Activated naive CD4-positive, alpha-beta T cell treated with anti-CD3 and anti-CD28 coated beads, Interleukin-2, amount 50 U/mL, for 72 hours (primary cell): ENCODE data around the gene PCDHGA6. TPM values are rescaled to one million over a fixed set of nuclear protein-coding genes. Genes with fewer than 3 reads are reported as not detected.
"Not testable (repeated sequence)": the region's sequence is repeated elsewhere in the genome, so short reads cannot be mapped to it uniquely, and the experiment has no call there.

Experiments used
- ATAC-seq, 2 donors: fragments of 150-1000 bp; cut with Tn5 transposase; 2 replicates each; pipeline ENCODE4 v1.10.0; 2021; ENCODE audit warnings: mild to moderate bottlenecking in 2 of 2, moderate library complexity in 2 of 2
- DNase-seq, 2 donors: peaks; one replicate each; pipeline ENCODE4 v3.0.0; 2021 to 2022; ENCODE audit warnings: low spot score in 2 of 2
- H3K27ac Mint-ChIP-seq, 2 donors: one replicate each; pipeline ENCODE4 v1.8.0; 2022; ENCODE audit warnings: mild to moderate bottlenecking in 2 of 2, mixed read lengths in 2 of 2
- H3K36me3 Mint-ChIP-seq, 2 donors: one replicate each; pipeline ENCODE4 v1.8.0; 2022; ENCODE audit warnings: mixed read lengths in 2 of 2
- H3K9me3 Mint-ChIP-seq, 2 donors: one replicate each; pipeline ENCODE4 v1.8.0; 2022; ENCODE audit warnings: mixed read lengths in 2 of 2
- total RNA-seq, 2 donors: library from RNA; stranded (reverse); gene quantifications; one replicate each; pipeline ENCODE4 v1.2.3, GENCODE V29; 2022

PCDHGA6 gene
- total RNA-seq: under 1 TPM; 0.08 to 0.09 TPM

DNA sequence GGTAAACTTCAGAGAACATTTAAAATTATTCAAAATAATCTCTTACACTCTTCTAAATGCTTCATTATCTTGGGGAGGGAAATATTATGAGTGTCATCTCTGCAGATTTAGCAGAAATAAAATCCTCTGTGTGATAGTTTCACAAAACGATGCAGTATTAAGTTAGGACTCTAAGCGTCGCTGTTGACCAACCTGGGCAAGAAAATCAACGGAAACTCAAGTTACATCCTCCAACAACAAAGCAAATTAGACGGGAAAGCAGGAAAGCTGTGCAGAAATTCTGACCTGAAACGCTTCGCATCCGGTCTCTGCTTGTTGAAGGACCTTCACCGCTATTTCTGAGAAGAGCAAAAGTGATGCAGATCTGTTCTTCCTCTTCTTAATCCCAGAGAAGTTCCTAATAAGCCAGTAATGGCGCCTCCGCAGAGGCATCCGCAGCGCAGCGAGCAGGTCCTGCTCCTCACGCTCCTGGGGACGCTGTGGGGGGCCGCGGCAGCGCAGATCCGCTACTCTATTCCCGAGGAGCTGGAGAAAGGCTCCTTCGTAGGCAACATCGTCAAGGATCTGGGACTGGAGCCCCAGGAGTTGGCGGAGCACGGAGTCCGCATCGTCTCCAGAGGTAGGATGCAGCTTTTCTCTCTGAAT is at the start of gene PCDHGA6:
PCDHGA6 (plus strand) TSS at position 219 of the 645 bp plus-strand sequence; CDS start at position 412, 193 bp downstream.
- Mint-ChIP-seq H3K27ac (no peak within 1 kb of the TSS), H3K9me3 (peaks cover 18 to 33% of the 10 kb centered on the region in 2 donors), H3K36me3 (peaks cover 52 to 53% of the 10 kb centered on the region in 2 donors)
- DNase-seq (no peak), ATAC-seq (no peak)

DNA sequence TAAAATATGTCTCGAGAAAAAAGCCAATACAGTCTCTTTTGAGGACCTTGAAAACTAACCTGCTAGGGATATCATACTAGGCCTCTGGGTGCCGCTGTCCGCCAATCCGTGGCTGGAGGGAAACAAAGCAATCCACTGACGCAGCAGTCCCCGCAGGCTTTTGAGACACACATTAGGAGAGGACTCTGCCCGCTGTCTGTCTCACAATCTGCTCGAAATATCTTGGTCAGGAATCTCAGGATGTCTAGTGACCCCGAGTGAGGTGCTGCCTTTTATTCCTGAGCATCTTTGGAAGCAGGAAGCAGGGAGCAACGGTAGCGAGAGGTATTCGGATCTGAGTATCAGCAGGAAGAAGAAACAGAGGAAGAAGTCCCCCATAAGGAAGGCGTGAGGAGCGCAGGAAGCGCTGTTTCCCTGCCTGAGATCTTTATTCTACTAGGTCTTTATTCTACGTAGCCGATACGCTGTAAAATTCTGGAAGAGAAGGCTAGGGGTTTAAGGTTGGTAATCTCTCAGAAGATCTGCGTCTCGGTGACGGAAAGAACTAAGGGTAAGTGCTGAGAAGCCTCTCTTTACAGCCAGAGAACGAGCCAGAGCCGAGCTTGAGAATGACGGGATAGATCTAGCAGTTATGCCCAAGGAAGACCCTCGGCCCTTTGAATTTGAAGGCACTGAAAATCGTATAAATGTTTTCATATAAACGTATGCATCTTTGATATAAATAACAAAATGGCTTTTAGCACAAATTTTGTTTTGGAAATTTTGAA is 47.4 kb upstream of the PCDHGA6 start:
- ATAC-seq: peak; percentile 91 to 96
- H3K27ac Mint-ChIP-seq: peak overlapping the region; percentile 58 to 81
- peaks cover 11 to 22% of the 10 kb centered on the region in 2 donors for H3K9me3 Mint-ChIP-seq
- DNase-seq: peak in 1 of 2 donors; percentile 39
- H3K36me3 Mint-ChIP-seq: peaks cover 28 to 34% of the 10 kb centered on the region in 2 donors

DNA sequence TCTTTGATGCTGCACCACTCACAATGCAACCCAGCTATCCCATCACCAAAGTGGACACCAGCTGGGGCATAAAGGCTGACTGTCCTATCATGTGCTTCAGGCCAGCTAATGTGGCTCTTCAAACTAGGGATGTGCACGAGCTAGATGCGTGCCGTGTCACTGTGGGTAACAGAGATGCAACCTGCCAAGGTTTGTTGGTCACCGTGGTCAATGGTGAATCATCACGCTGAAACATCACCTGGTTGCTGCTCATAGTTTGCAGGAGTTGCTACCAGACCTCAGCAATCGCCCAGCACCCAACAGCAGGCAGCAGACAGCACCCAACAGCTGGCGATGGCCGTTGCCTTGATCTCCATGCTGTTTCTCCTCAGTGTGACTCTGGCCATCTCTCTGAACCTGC is 45.5 kb upstream of the PCDHGA6 start:
- DNase-seq: no peak
- peak in 1 of 2 donors; percentile 54 for ATAC-seq
- peaks cover 30 to 45% of the 10 kb centered on the region in 2 donors for H3K36me3 Mint-ChIP-seq

DNA sequence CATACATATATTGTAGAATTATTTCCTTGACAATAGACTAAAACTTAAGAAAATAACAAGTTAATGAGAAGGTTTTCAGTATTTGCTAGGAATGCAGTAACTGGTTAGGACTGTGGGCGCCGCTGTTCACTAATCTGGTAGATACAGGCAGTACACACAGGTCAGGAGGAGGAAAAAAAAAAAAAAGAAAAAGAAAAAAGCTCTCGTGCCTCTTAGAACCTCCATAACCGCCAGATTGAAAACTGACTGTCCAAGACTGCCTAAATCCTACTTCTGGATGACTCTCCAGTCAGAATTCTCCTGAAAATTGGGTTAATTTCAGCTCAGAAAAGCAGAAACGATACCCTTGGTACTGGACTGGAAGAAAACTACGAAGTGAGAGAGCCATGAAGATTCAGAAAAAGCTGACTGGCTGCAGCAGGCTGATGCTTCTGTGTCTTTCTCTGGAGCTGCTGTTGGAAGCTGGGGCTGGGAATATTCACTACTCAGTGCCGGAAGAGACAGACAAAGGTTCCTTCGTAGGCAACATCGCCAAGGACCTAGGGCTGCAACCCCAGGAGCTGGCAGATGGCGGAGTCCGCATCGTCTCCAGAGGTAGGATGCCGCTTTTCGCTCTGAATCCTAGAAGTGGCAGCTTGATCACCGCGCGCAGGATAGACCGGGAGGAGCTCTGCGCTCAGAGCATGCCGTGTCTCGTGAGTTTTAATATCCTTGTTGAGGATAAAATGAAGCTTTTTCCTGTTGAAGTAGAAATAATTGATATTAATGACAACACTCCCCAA is 43.2 kb upstream of the PCDHGA6 start, which contains the start of gene PCDHGA1:
PCDHGA1 (plus strand) TSS at position 216 of the 782 bp plus-strand sequence.
- peaks cover 22 to 39% of the 10 kb centered on the region in 2 donors for H3K9me3 Mint-ChIP-seq
- H3K27ac Mint-ChIP-seq: no peak within 1 kb of the TSS
- peaks cover 46 to 52% of the 10 kb centered on the region in 2 donors for H3K36me3 Mint-ChIP-seq
- no peak for DNase-seq
- ATAC-seq: no peak

More for the DNA sequence above, 45.5 kb upstream of the PCDHGA6 start:
- Mint-ChIP-seq H3K27ac (no peak overlapping the region), H3K9me3 (peaks cover 21 to 25% of the 10 kb centered on the region in 2 donors)

DNA sequence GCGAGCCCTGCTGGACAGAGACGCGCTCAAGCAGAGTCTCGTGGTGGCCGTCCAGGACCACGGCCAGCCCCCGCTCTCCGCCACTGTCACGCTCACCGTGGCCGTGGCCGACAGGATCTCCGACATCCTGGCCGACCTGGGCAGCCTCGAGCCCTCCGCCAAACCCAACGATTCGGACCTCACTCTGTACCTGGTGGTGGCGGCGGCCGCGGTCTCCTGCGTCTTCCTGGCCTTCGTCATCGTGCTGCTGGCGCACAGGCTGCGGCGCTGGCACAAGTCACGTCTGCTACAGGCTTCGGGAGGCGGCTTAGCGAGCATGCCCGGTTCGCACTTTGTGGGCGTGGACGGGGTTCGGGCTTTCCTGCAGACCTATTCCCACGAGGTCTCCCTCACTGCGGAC is 41.1 kb upstream of the PCDHGA6 start:
- not testable (repeated sequence) for DNase-seq, ATAC-seq, H3K27ac Mint-ChIP-seq
- Mint-ChIP-seq H3K9me3 (peaks cover 34 to 35% of the 10 kb centered on the region in 2 donors), H3K36me3 (peaks cover 32 to 59% of the 10 kb centered on the region in 2 donors)

DNA sequence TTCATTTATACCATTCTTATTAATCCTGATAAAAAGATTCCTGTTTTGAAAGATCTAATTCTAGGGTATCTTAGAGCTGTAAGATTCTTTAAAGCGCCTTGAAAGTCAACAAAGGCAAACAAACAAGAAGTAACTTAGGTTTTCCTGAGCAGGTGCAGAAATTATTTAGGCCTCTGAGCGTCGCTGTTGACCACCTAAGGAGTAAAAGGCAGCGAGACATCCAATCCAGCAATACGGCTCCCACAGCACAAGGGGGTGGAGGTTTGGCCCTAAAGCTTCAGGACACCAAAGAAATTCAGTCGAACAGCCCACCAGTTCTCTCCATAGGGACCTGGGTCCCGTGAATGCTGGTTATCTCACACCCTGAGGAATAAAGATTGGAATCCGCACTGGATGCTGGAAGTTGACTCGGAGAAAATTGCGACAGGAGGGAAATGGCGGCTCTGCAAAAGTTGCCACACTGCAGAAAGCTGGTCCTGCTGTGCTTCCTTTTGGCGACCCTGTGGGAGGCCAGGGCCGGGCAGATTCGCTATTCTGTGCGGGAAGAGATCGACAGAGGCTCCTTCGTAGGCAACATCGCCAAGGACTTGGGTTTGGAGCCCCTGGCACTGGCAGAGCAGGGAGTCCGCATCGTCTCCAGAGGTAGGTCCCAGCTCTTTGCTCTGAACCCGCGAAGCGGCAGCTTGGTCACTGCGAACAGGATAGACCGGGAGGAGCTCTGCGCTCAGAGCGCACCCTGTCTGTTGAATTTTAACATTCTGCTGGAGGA is 35.0 kb upstream of the PCDHGA6 start, which contains the start of gene PCDHGA2:
PCDHGA2 (plus strand) TSS at position 223 of the 769 bp plus-strand sequence.
- no peak within 1 kb of the TSS for H3K27ac Mint-ChIP-seq
- ATAC-seq: no peak
- peaks cover 51 to 65% of the 10 kb centered on the region in 2 donors for H3K36me3 Mint-ChIP-seq
- DNase-seq: no peak
- peaks cover 37 to 53% of the 10 kb centered on the region in 2 donors for H3K9me3 Mint-ChIP-seq

DNA sequence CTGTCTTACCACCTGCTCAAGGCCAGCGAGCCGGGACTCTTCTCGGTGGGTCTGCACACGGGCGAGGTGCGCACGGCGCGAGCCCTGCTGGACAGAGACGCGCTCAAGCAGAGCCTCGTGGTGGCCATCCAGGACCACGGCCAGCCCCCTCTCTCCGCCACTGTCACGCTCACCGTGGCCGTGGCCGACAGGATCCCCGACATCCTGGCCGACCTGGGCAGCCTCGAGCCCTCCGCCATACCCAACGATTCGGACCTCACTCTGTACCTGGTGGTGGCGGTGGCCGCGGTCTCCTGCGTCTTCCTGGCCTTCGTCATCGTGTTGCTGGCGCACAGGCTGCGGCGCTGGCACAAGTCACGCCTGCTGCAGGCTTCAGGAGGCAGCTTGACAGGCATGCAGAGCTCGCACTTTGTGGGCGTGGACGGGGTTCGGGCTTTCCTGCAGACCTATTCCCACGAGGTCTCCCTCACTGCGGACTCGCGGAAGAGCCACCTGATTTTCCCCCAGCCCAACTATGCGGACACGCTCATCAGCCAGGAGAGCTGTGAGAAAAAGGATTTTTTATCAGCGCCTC is 32.8 kb upstream of the PCDHGA6 start:
- Mint-ChIP-seq H3K36me3 (peaks cover 54 to 79% of the 10 kb centered on the region in 2 donors), H3K9me3 (peaks cover 41 to 45% of the 10 kb centered on the region in 2 donors)
- H3K27ac Mint-ChIP-seq, DNase-seq, ATAC-seq: not testable (repeated sequence)

DNA sequence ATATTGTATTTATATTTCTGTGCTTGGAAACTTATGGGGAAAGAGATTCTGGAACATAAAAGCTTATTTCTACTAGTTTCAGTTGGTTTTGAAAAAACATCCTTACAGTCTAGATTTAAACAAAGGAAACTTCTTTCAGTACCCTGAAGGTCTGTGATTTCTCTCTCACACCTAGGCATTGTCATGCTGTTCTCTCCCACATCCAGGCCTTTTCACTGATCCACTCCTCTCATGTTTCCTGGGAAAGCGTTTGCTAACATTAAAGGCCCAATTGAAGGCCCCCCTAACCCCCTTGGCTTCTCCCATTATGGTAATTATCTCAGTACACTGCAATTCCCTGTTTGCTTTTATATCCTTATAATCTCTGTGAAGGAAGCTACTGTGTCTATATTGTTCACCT is 30.9 kb upstream of the PCDHGA6 start:
- DNase-seq: no peak
- peaks cover 63 to 78% of the 10 kb centered on the region in 2 donors for H3K36me3 Mint-ChIP-seq
- ATAC-seq: no peak
- H3K9me3 Mint-ChIP-seq: peaks cover 42 to 46% of the 10 kb centered on the region in 2 donors
- H3K27ac Mint-ChIP-seq: no peak overlapping the region

DNA sequence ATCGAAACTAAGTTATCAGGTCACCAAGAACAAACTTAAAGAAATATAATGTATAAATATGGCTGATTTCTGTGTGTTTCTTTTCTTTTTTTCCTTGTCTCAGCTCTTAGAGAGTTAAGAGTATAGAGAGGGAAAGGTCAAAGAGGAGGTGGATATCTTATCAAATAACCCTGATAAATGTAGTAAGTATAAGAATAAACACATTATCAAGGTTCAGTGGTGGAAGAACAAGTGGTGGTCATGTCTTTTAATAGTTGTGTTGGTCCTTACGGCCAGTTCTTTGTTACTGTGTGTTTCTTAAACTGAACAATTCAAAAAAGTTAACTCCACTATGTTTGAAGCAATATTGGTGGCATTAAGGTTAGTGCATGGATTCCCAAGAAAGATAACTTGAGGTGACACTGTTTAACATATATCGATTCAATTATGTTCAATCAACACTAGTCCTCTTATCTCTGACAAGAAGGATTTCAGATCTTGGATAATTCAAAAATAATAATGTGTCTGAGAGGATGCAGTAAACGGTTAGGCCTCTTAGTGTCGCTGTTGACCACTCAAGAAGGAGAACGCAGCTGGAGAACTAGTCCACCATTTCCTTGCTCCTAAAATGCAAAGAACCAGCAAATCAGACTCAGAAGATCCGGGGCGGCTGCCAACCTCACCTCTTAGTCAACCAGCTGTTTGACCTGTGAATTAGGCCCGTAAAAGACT is 30.3 kb upstream of the PCDHGA6 start, which contains the start of gene PCDHGA3:
PCDHGA3 (plus strand) TSS at position 588 of the 711 bp plus-strand sequence. CDS start 205 bp downstream, outside the sequence.
- H3K36me3 Mint-ChIP-seq: peaks cover 58 to 72% of the 10 kb centered on the region in 2 donors
- H3K27ac Mint-ChIP-seq: no peak within 1 kb of the TSS
- peak in 1 of 2 donors; percentile 31 for DNase-seq
- H3K9me3 Mint-ChIP-seq: peaks cover 37 to 39% of the 10 kb centered on the region in 2 donors
- ATAC-seq: no peak

DNA sequence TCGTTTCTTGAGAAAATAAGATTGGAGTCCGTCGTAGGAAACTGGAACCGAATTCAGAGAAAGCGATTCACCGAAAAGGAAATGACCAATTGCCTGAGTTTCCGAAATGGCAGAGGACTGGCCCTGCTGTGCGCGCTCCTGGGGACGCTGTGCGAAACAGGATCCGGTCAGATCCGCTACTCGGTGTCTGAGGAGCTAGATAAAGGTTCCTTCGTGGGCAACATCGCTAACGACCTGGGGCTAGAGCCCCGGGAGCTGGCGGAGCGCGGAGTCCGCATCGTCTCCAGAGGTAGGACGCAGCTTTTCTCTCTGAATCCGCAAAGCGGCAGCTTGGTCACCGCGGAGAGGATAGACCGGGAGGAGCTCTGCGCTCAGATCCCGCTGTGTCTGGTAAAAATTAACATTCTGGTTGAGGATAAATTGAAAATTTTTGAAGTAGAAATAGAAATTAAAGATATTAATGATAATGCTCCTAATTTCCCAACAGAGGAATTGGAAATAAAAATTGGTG is 29.7 kb upstream of the PCDHGA6 start:
- DNase-seq: no peak
- Mint-ChIP-seq H3K9me3 (peaks cover 34 to 37% of the 10 kb centered on the region in 2 donors), H3K27ac (no peak overlapping the region), H3K36me3 (peaks cover 52 to 69% of the 10 kb centered on the region in 2 donors)
- no peak for ATAC-seq

DNA sequence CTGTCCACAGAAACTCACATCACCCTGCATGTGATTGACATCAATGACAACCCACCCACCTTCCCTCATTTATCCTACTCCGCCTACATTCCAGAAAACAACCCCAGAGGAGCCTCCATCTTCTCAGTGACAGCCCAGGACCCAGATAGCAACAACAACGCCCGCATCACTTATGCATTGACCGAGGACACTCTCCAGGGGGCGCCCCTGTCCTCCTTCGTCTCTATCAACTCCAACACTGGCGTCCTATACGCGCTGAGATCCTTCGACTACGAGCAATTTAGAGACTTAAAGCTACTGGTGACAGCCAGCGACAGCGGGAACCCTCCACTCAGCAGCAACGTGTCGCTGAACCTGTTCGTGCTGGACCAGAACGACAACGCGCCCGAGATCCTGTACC is 28.4 kb upstream of the PCDHGA6 start:
- H3K9me3 Mint-ChIP-seq: peaks cover 32 to 37% of the 10 kb centered on the region in 2 donors
- peaks cover 47 to 66% of the 10 kb centered on the region in 2 donors for H3K36me3 Mint-ChIP-seq
- no peak for ATAC-seq
- no peak for DNase-seq
- no peak overlapping the region for H3K27ac Mint-ChIP-seq

DNA sequence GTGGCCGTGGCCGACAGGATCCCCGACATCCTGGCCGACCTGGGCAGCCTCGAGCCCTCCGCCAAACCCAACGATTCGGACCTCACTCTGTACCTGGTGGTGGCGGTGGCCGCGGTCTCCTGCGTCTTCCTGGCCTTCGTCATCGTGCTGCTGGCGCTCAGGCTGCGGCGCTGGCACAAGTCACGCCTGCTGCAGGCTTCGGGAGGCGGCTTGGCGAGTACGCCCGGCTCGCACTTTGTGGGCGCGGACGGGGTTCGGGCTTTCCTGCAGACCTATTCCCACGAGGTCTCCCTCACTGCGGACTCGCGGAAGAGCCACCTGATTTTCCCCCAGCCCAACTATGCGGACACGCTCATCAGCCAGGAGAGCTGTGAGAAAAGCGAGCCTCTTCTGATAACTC is 27.7 kb upstream of the PCDHGA6 start:
- DNase-seq, ATAC-seq, H3K27ac Mint-ChIP-seq: not testable (repeated sequence)
- H3K9me3 Mint-ChIP-seq: peaks cover 30 to 35% of the 10 kb centered on the region in 2 donors
- peaks cover 48 to 66% of the 10 kb centered on the region in 2 donors for H3K36me3 Mint-ChIP-seq

DNA sequence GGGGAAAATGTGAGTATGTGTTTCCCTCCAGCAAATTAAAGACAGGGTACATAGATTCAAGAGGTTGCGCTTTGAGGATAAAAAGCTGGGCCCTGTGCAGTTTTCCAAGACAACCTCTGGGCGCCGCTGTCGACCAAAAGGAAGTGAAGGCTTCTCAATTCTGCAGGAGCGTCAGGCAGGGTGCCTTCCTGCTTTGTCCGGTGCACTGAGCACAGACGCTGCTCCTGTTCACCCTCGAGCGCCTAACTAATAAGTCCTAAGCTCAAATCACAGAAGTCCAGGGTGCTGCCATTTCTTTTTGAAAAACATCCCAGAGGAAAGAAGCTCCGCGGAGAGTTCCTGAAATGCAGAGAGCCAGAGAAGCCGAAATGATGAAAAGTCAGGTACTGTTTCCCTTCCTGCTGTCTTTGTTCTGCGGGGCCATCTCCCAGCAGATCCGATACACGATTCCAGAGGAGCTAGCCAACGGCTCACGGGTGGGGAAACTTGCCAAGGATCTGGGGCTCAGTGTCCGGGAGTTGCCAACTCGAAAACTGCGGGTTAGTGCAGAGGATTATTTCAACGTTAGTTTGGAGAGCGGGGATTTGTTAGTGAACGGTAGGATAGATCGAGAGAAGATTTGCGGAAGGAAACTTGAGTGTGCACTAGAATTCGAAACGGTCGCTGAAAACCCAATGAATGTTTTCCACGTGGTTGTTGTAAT is 23.6 kb upstream of the PCDHGA6 start, which contains the start of gene PCDHGB1:
PCDHGB1 (plus strand) TSS at position 183 of the 703 bp plus-strand sequence; CDS start at position 345, 162 bp downstream.
- no peak for ATAC-seq
- H3K9me3 Mint-ChIP-seq: peaks cover 19 to 30% of the 10 kb centered on the region in 2 donors
- no peak within 1 kb of the TSS for H3K27ac Mint-ChIP-seq
- peaks cover 36 to 59% of the 10 kb centered on the region in 2 donors for H3K36me3 Mint-ChIP-seq
- DNase-seq: no peak

DNA sequence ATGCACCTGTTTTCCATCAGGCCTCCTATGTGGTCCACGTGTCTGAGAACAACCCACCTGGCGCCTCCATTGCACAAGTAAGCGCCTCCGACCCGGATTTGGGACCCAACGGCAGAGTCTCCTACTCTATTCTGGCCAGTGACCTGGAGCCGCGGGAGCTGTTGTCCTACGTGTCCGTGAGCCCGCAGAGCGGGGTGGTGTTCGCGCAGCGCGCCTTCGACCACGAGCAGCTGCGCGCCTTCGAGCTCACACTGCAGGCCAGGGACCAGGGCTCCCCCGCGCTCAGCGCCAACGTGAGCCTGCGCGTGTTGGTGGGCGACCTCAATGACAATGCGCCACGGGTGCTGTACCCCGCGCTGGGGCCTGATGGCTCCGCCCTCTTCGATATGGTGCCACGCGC is 22.1 kb upstream of the PCDHGA6 start:
- Mint-ChIP-seq H3K36me3 (peaks cover 28 to 61% of the 10 kb centered on the region in 2 donors), H3K9me3 (peaks cover 14 to 33% of the 10 kb centered on the region in 2 donors)

More for the DNA sequence above, 22.1 kb upstream of the PCDHGA6 start:
- ATAC-seq (no peak), DNase-seq (no peak)
- H3K27ac Mint-ChIP-seq: no peak overlapping the region
